DMS53 treated with DMSO at 0.1 percent for 48 hours (cell line): Measurements from ENCODE around the gene GRXCR2.
A peak's percentile ranks its signal among the peaks of the same experiment; 100 is the strongest.
"Not testable (repeated sequence)": the region's sequence is repeated elsewhere in the genome, so short reads cannot be mapped to it uniquely, and the experiment has no call there.

Source experiments
- DNase-seq: peaks from one replicate; lab custom pipeline; 2025; ENCODE audit not compliant: unreplicated experiment; lab: John Stamatoyannopoulos, UW

GRXCR2 gene

GRCh38 chr5:145872914-145873313 is at the start of gene GRXCR2:
GRXCR2 (minus strand) TSS chr5:145873014; CDS start chr5:145872968, 46 bp downstream.
- DNase-seq = no peak

GRCh38 chr5:145922059-145922458 is 49.2 kb upstream of the GRXCR2 start:
- no peak for DNase-seq

GRCh38 chr5:145921211-145921610 is 48.4 kb upstream of the GRXCR2 start:
- no peak for DNase-seq

- no peak for DNase-seq
Measured at GRCh38 chr5:145920542-145921210, 47.9 kb upstream of the GRXCR2 start.

- no peak for DNase-seq
Measured at GRCh38 chr5:145919413-145919812, 46.6 kb upstream of the GRXCR2 start.

- no peak for DNase-seq
Measured at GRCh38 chr5:145918397-145918796, 45.6 kb upstream of the GRXCR2 start.

GRCh38 chr5:145917288-145917687 is 44.5 kb upstream of the GRXCR2 start:
- no peak for DNase-seq

GRCh38 chr5:145915970-145916638 is 43.3 kb upstream of the GRXCR2 start:
- DNase-seq = no peak

GRCh38 chr5:145913701-145914100 is 40.9 kb upstream of the GRXCR2 start:
- no peak for DNase-seq

- no peak for DNase-seq
Measured at GRCh38 chr5:145912594-145912993, 39.8 kb upstream of the GRXCR2 start.

- DNase-seq = no peak
Measured at GRCh38 chr5:145912019-145912418, 39.2 kb upstream of the GRXCR2 start.

- no peak for DNase-seq
Measured at GRCh38 chr5:145911164-145911563, 38.4 kb upstream of the GRXCR2 start.

GRCh38 chr5:145908206-145908960 is 35.6 kb upstream of the GRXCR2 start:
- no peak for DNase-seq

- no peak for DNase-seq
Measured at GRCh38 chr5:145906401-145906800, 33.6 kb upstream of the GRXCR2 start.

- no peak for DNase-seq
Measured at GRCh38 chr5:145904743-145905142, 31.9 kb upstream of the GRXCR2 start.

GRCh38 chr5:145903867-145904266 is 31.1 kb upstream of the GRXCR2 start:
- no peak for DNase-seq

GRCh38 chr5:145903113-145903512 is 30.3 kb upstream of the GRXCR2 start:
- no peak for DNase-seq

- no peak for DNase-seq
Measured at GRCh38 chr5:145902421-145902820, 29.6 kb upstream of the GRXCR2 start.

- DNase-seq = no peak
Measured at GRCh38 chr5:145898171-145898570, 25.4 kb upstream of the GRXCR2 start.

GRCh38 chr5:145891378-145891777 is 18.6 kb upstream of the GRXCR2 start:
- not testable (repeated sequence) for DNase-seq

GRCh38 chr5:145889611-145890010 is 16.8 kb upstream of the GRXCR2 start:
- no peak for DNase-seq

- DNase-seq = peak; percentile 76
Measured at GRCh38 chr5:145887976-145888574, 15.3 kb upstream of the GRXCR2 start.
